Measurements from ENCODE around the gene CCDC81.
A peak's percentile ranks its signal among the peaks of the same experiment; 100 is the strongest.

Gene CCDC81

DNA sequence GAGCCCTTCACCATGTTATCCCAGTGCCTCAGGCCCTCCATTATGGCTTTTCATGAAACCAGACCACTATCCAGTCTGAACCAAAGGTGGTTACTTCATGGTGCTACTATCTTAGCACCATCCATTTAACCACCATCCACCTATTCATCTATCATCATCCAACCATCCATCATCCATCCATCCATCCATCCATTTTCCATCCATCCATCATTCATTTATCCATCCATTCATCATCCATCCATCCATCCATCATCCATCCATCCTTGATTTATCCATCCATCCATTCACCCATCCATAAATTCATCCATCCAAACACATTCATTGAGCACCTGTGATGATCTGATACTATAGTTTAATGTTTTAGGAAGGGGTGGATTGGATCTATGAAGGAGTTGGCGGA, 93.5 kb downstream of the CCDC81 start:
- Histone ChIP-seq H3K9me3 (no peaks in the 10 kb centered on the region), H3K27ac (no peak overlapping the region), H3K27me3 (no peaks in the 10 kb centered on the region), H3K4me1 (peaks cover 0 to 20% (median 4%) of the 10 kb centered on the region in 4 donors), H3K36me3 (peaks cover 0 to 8% (median 0%) of the 10 kb centered on the region in 3 donors), H3K4me3 (no peak overlapping the region)
- no peak for TF ChIP-seq CTCF (IDR thresholded peaks at IDR 0.05)
- DNase-seq: no peak
- intact Hi-C loops (cut with DNase I; ENCODE audit: low total_unique reads): no loop called here

DNA sequence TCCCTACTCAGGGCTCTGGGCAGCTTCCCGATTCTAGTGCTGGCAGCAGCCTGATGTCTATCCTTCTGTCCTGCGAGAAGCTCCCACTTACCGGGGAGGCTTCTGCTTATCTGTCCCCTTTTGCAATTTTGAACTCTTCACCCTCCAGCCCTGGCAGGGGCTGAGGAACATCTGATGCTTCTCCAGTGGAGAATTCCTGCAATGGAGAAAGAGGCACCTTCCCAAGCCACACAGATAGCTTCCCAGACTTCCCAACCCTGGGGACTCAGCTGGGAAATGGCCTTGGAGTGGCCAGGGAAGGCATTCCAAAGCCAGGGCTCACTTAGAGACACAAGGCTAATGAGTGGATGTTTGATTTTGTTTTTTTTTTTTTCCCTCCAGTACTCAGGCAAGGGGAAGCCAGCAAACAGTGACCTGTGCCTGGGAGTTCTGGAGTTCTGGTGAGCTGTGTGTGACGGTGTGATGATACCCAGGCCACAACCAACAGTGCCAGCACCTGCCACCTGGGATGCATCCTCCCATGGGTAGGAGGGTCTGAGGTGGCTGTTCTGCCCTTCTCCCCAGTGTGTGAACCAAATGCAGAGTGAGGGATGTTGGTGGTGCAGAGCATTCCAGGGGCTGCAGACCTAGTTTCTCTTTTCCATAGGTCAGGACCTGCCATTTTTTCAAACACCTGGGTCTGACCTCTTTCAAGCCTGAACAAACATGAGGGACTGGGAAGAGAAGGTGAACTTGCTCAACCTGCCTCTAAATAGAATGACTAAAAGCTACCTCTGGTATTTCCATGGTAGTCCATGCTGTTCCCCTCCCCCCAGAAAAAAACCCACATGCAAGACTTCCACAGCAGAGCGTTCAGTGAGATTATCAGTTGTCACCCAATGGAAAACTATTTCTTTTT, 95.1 kb downstream of the CCDC81 start:
- no peak overlapping the region for H3K4me3 ChIP-seq
- H3K4me1 ChIP-seq: peaks cover 0 to 33% (median 15%) of the 10 kb centered on the region in 4 donors
- H3K27ac ChIP-seq: peak overlapping the region; percentile 6 to 36
- peak; percentile 59 to 78 for DNase-seq
- no peaks in the 10 kb centered on the region for H3K27me3 ChIP-seq
- no peaks in the 10 kb centered on the region for H3K9me3 ChIP-seq
- intact Hi-C loops (cut with DNase I; ENCODE audit: low total_unique reads): no loop called here
- no peak for TF ChIP-seq CTCF (IDR thresholded peaks at IDR 0.05)
- H3K36me3 ChIP-seq: no peaks in the 10 kb centered on the region
